Stromal cell of bone marrow (primary cell): ENCODE results near the gene PPP4R2.
A peak's percentile ranks its signal among the peaks of the same experiment; 100 is the strongest.
"Not testable (repeated sequence)": the region's sequence is repeated elsewhere in the genome, so short reads cannot be mapped to it uniquely, and the experiment has no call there.

Experiments used
- DNase-seq: peaks from one replicate; pipeline ENCODE4 v3.0.0-alpha.2; 2012; ENCODE audit warnings: low read depth

PPP4R2 gene

DNA sequence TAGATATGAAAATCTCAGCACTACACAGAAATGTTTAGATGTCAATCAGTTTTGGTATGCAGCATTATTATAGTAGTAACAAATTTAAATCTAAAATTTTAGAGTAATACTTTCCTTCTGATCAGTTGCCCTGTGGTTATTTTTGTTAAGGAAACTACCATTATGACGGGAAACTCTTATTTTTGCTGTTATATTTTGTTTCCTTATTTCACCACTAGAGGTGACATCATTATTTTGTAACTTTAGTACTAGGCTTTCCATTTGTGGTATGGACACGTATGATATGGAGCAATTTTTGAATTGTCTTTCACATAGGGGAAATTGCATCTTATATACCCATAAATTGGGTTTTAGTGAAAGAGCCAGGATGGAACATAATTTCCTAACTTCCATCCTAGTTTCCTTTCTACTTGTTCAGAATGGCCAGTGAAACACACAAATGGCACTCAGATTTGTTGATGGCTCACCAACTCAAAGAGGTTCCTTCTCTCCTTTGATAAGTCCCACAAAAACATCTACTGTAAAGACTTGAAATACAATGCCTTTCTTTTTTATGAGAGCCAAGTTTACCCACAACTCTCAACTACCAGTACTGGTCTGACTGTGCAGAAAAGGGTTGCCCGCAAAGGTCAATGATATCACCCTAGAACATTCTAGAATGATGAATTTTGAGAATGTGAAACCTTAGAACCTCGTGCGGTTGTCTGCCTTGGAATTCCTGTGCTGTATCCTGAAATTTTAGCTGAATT is 19.4 kb upstream of the PPP4R2 start:
- no peak for DNase-seq

DNA sequence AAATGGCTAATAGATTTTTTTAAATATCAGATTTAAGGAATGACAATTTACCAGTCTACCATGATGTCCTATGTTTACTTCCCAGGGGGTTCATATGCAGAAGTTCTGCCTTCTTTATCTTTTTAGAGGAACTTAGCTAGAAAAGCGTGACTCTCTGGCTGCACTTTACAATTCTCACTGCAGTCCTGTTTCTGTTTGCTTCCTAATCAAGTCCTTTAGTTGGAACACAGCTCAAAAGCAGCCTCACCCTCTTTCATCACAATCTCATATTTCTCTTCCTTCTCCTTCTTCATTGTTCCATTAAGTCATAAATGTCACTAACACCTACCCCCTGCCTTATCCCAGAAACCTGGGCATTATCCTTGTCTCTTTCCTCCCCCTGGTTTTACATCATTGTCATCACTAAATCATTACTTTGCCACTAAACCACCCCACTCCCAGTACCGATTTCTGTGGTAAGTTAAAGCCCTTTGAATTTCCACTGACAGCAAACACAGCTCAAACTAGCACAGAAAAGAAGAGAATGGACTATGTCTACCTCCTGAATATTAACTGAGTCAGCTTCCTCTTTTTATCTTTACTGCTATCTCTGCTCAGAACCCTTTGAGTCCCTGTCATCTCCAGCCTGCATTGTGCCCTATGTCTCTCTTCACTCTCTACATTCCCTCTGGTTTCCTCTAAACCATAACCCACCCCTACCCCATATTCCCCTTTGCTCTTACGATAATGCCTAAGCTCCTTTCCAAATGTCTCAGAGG is 13.8 kb upstream of the PPP4R2 start:
- no peak for DNase-seq

DNA sequence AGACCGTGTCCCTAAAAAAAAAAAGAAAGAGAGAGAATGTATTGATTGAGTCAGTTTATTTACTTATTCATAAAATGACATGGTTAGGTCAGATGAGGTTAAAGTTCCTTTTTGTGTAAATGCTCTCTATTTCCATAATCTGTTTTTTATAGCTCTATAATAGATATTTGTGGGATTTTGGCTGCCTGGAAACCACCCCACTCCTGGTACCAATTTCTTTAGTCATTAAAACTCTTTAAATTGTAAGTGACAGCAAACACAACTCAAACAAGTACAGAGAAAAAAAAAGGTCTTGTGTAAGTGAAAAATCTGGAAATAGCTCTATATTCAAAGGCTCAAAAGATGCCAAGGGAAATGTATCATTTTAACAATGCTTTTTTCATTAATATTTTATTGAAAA is 11.0 kb upstream of the PPP4R2 start:
- no peak for DNase-seq

- no peak for DNase-seq
Measured at GRCh38 chr3:72990701-72991395, 5.8 kb upstream of the PPP4R2 start.

GRCh38 chr3:72991522-72991921 is 5.1 kb upstream of the PPP4R2 start:
- no peak for DNase-seq

DNA sequence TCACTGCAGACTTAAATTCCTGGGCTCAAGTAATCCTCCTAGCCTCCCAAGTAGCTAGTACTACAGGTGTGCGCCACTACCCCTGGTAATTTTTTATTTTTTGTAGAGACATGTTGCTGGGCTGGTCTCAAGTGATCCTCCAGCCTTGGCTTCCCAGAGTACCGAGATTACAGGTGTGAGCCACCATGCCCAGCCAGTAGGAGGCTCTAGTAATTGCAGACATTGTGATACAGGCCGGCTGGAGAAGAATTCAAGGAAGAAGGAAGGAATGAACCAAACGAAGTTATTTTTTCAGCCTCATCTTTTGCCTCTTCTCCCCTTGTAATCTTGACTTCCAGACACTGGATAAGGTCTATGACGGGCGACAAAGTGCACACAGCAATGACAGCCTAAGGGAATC is 3.2 kb upstream of the PPP4R2 start:
- no peak for DNase-seq

GRCh38 chr3:72995337-72995736 is 1.3 kb upstream of the PPP4R2 start:
- no peak for DNase-seq

DNA sequence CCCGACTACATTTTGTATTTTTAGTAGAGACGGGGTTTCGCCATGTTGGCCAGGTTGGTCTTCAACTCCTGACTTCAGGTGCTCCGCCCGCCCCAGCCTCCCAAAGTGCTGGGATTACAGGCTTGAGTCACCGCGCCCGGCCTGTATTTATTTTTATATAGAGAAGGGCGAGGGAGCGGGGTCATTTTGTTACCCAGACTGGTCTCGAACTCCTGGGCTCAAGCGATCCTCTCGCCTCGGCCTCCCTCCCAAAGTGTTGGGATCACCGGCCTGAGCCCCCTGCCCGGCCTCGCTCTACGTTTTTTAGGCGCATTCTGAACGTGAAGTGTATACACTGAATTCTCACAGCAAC is 514 bp upstream of the PPP4R2 start:
- no peak for DNase-seq

- DNase-seq: peak; percentile 56
Measured at GRCh38 chr3:72997421-72997961, 880 bp downstream of the PPP4R2 start.

DNA sequence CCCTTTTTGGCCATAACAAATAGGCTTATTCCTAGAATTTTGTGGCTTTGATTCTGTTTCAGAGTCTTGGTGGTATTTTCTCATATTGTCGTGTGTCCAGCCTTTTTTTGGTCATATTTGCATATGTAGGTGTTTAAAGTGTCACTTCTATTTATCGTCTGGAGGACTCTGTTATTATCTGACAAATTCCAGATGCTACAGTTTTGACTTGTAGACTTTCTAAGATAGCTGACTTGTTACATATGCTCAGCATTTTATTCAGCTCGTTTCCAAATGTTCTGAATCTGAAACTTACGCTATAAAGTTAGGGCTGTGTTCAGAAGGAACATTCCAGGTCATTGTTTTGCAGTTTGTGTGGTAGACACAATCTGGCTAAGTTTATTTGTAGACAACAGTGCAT is 1.9 kb downstream of the PPP4R2 start:
- no peak for DNase-seq

DNA sequence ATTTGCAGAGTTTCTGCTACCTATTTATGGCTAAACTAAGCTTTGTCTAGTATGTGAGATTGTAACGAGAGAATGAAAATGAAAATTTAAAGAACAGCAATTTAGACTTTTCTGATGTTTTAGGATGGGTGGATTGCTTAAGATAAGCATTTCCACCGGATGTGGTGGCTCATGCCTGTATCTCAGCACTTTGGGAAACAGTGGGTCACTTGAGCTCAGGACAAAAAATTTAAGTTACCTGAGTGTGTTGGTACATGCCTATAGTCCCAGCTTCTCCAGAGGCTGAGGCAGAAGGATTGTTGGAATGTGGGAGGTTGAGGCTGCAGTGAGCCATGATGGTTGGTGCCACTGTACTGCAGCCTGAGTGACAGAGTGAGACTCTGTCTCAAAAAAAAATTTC is 3.3 kb downstream of the PPP4R2 start:
- DNase-seq: no peak

DNA sequence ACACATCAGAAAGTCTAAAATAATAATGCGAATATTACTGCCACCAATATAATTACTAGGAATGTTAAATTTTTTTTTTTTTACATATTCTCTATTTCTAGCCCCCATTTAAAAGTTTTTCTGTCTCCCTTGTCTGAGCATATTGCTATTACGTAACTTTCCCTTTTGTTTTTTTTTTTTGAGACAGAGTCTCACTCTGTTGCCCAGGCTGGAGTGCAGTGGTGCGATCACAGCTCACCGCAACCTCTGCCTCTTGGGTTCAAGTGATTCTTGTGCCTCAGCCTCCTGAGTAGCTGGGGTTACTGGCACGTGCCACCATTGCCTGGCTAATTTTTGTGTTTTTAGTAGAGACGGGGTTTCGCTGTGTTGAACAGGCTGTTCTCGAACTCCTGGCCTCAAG is 6.4 kb downstream of the PPP4R2 start:
- DNase-seq: not testable (repeated sequence)

DNA sequence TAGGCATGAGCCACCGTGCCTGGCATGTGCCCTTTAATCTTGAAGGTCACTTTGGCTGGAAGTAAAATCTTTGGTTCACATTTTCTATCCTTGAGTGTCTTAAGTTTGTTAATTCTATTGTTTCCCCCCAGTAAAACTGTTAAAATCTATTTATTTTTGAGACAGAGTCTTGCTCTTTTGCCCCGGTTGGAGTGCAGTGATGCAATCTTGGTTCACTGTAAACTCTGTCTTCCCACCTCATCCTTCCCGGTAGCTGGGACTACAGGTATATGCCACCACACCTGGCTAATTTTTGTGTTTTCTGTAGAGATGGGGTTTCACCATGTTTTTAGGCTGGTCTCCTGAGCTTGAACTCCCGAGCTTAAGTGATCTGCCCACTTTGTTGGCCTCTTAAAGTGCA is 7.7 kb downstream of the PPP4R2 start:
- no peak for DNase-seq

GRCh38 chr3:73007992-73008712 is 11.5 kb downstream of the PPP4R2 start:
- no peak for DNase-seq

DNA sequence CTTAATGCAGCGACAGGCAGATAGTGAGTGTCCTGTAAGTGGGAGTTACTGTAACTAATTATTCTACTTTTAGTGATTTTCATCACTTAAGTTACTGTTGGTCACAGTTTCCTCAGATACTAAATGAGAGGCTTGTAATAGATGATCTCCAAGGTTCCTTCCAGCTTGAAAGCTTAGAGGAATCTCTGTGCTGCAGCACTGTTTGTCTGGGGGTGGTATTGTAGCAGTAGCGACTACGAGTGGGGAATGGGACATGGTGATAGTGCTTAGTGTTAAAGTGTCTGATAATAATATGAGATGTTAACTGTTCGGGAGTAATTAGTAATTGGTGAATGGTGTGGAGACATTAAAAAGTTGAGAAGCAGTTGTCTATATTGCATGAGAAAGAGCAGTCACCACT is 12.4 kb downstream of the PPP4R2 start:
- DNase-seq: no peak

DNA sequence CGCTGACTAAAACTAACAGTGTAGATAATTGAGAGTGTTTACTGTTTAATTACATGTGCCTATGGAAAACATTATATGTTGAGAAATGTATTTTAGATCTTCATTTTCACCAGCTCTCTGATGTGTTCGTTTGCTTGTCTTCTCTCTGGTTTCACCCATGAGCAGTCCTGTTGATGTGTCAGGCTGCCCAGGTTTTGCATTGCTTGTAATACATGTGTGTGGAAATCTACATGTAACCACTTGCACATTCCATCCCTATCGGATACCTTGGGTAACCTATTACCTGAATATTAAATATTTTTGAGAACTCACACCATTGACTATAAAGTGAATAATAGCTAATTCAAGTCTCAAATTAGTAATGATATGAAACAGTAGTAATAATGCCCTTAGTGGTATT is 13.1 kb downstream of the PPP4R2 start:
- no peak for DNase-seq

GRCh38 chr3:73010158-73010557 is 13.5 kb downstream of the PPP4R2 start:
- DNase-seq: no peak

DNA sequence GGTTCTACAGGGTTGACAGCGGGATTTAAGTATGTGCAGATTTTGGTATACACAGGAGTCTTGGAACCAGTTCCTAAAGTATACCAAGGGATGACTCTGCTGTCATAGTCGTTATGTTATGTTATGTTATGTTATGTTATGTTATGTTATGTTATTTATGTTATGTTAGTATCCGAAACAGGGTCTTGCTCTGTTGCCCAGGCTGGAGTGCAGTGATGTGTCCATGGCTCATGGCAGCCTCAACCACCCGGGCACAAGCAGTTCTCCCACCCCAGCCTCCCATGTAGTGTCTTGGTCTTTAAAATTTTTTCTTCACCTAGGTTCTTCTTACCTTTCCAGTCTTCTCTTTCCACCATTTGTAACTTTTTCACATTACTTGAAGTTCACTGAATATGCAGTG is 21.7 kb downstream of the PPP4R2 start:
- DNase-seq: no peak

- no peak for DNase-seq
Measured at GRCh38 chr3:73018790-73019441, 22.3 kb downstream of the PPP4R2 start.

- no peak for DNase-seq
Measured at GRCh38 chr3:73021301-73021835, 24.8 kb downstream of the PPP4R2 start.

GRCh38 chr3:73024836-73025235 is 28.2 kb downstream of the PPP4R2 start:
- no peak for DNase-seq
